Neural cell (in vitro differentiated cells): ENCODE results near the gene RAB3B. TPM values are rescaled to one million over a fixed set of nuclear protein-coding genes. Genes with fewer than 3 reads are reported as not detected.
"Not testable (repeated sequence)": the region's sequence is repeated elsewhere in the genome, so short reads cannot be mapped to it uniquely, and the experiment has no call there.

ENCODE experiments used
- H2AFZ ChIP-seq: fragments of 200-600, 300-800 bp; sonication (generic), shearing (Covaris generic); 2 replicates; pipeline ENCODE4 v1.6.0; 2014; ENCODE audit warnings: low read depth, mild to moderate bottlenecking, antibody characterized with exemption, low read length, moderate library complexity
- H3F3A ChIP-seq: fragments of 200-600 bp; shearing (Covaris generic); 2 replicates; pipeline ENCODE4 v1.6.1; 2016; ENCODE audit warnings: mild to moderate bottlenecking, moderate library complexity, mixed read lengths, antibody characterized with exemption, low read length; ENCODE audit not compliant: insufficient read depth, poor library complexity, severe bottlenecking
- H3K27ac ChIP-seq: fragments of 200-600, 300-800 bp; sonication (generic), shearing (Covaris generic); 2 replicates; pipeline ENCODE4 v1.5.1; 2014; ENCODE audit warnings: mild to moderate bottlenecking, low read length, moderate library complexity
- H3K27me3 ChIP-seq: fragments of 300-800, 200-600 bp; sonication (generic), shearing (Covaris generic); 2 replicates; pipeline ENCODE4 v1.6.0; 2014; ENCODE audit warnings: mild to moderate bottlenecking, low read depth, low read length, moderate library complexity; ENCODE audit not compliant: insufficient read depth
- H3K36me3 ChIP-seq: fragments of 300-800, 200-600 bp; sonication (generic), shearing (Covaris generic); 2 replicates; pipeline ENCODE4 v1.5.1; 2014; ENCODE audit warnings: mild to moderate bottlenecking, antibody characterized with exemption, low read length, moderate library complexity; ENCODE audit not compliant: insufficient read depth
- H3K4me2 ChIP-seq: fragments of 300-800, 200-600 bp; sonication (generic), shearing (Covaris generic); 2 replicates; pipeline ENCODE4 v1.6.0; 2014; ENCODE audit warnings: mild to moderate bottlenecking, low read length
- H3K4me3 ChIP-seq: fragments of 300-800, 200-600 bp; sonication (generic), shearing (Covaris generic); 2 replicates; pipeline ENCODE4 v1.5.1; 2014; ENCODE audit warnings: mild to moderate bottlenecking, low read length, moderate library complexity
- H3K79me2 ChIP-seq: fragments of 200-600 bp; shearing (Covaris generic); replicated peaks from 2 replicates; pipeline ENCODE4 v1.6.0; 2014; ENCODE audit warnings: mild to moderate bottlenecking, low read length, moderate library complexity; ENCODE audit not compliant: insufficient read depth
- H3K9ac ChIP-seq: fragments of 300-800, 200-600 bp; sonication (generic), shearing (Covaris generic); 2 replicates; pipeline ENCODE4 v1.6.1; 2016; ENCODE audit warnings: mild to moderate bottlenecking, low read length, mixed read lengths
- H3K9me2 ChIP-seq: fragments of 200-600 bp; shearing (Covaris generic); 2 replicates; pipeline ENCODE4 v1.6.1; 2016; ENCODE audit warnings: mild to moderate bottlenecking, low read length, mixed read lengths; ENCODE audit not compliant: insufficient read depth
- H3K9me3 ChIP-seq: fragments of 200-600, 300-800 bp; sonication (generic), shearing (Covaris generic); 2 replicates; pipeline ENCODE4 v1.6.1; 2016; ENCODE audit warnings: mild to moderate bottlenecking, mixed run types, low read length, moderate library complexity, mixed read lengths
- H4K20me1 ChIP-seq: fragments of 200-600 bp; shearing (Covaris generic); 2 replicates; pipeline ENCODE4 v1.6.1; 2016; ENCODE audit warnings: mild to moderate bottlenecking, mixed run types; ENCODE audit not compliant: insufficient read depth
- CTCF ChIP-seq: fragments of 450-650 bp; IDR thresholded peaks from 2 replicates; pipeline ENCODE4 v1.5.1; 2014; ENCODE audit warnings: antibody characterized with exemption, mild to moderate bottlenecking, moderate library complexity; ENCODE audit not compliant: poor library complexity, severe bottlenecking
- EP300 ChIP-seq: fragments of 450-650 bp; conservative IDR thresholded peaks from 2 replicates; pipeline ENCODE4 v1.6.1; 2014; ENCODE audit warnings: antibody characterized with exemption, mild to moderate bottlenecking, moderate library complexity; ENCODE audit not compliant: poor library complexity, severe bottlenecking
- EZH2 ChIP-seq: fragments of 200-600, 300-800 bp; shearing (Covaris generic), sonication (generic); IDR thresholded peaks from 2 replicates; pipeline ENCODE4 v1.6.1; 2014; ENCODE audit warnings: antibody characterized with exemption, low read length, borderline replicate concordance, mild to moderate bottlenecking; ENCODE audit not compliant: insufficient read depth, poor library complexity, severe bottlenecking
- MXI1 ChIP-seq: fragments of 450-650 bp; conservative IDR thresholded peaks from 2 replicates; pipeline ENCODE4 v1.6.1; 2014; ENCODE audit warnings: antibody characterized with exemption, mild to moderate bottlenecking; ENCODE audit not compliant: poor library complexity, severe bottlenecking
- POLR2AphosphoS5 ChIP-seq: IDR thresholded peaks from 2 replicates; pipeline ENCODE4 v1.6.1; 2012
- RAD21 ChIP-seq: fragments of 450-650 bp; conservative IDR thresholded peaks from 2 replicates; pipeline ENCODE4 v1.6.1; 2014; ENCODE audit warnings: antibody characterized with exemption, mild to moderate bottlenecking, moderate library complexity
- REST ChIP-seq: IDR thresholded peaks from 2 replicates; pipeline ENCODE4 v1.6.1; 2012; ENCODE audit warnings: borderline replicate concordance
- SMC3 ChIP-seq: fragments of 450-650 bp; conservative IDR thresholded peaks from 2 replicates; pipeline ENCODE4 v1.6.1; 2014; ENCODE audit warnings: antibody characterized with exemption, mild to moderate bottlenecking, moderate library complexity; ENCODE audit not compliant: poor library complexity
- TAF1 ChIP-seq: IDR thresholded peaks from 2 replicates; pipeline ENCODE4 v1.6.1; 2012; ENCODE audit warnings: low read depth
- polyA plus RNA-seq: library from polyadenylated mRNA; depleted of rRNA; stranded (reverse); fragments of >200 nt; gene quantifications from 2 replicates; pipeline ENCODE4 v1.2.3, GENCODE V29; 2014

Gene RAB3B
- polyA plus RNA-seq, 1 donor from 2014 or later = 15.0 TPM

- Histone ChIP-seq H3K9ac (no peak overlapping the region), H3K9me2 (no peaks in the 10 kb centered on the region), H3K36me3 (no peaks in the 10 kb centered on the region), H3K4me3 (peak overlapping the region; percentile 79), H3F3A (peaks cover 12% of the 10 kb centered on the region), H3K27me3 (no peaks in the 10 kb centered on the region), H3K27ac (no peak overlapping the region), H3K79me2 (peaks cover 36% of the 10 kb centered on the region), H3K9me3 (no peaks in the 10 kb centered on the region), H3K4me2 (no peak overlapping the region), H2AFZ (no peak overlapping the region), H4K20me1 (no peaks in the 10 kb centered on the region)
- no peak for TF ChIP-seq POLR2AphosphoS5
- no peak for TF ChIP-seq MXI1
- no peak for TF ChIP-seq REST
- TF ChIP-seq CTCF = no peak
- no peak for TF ChIP-seq RAD21
- no peak for TF ChIP-seq EP300
- no peak for TF ChIP-seq EZH2
- TF ChIP-seq TAF1 = no peak
- TF ChIP-seq SMC3 = no peak
Measured at GRCh38 chr1:51875291-51875772, 115.2 kb downstream of the RAB3B start.

GRCh38 chr1:51873270-51873669 lies 117.2 kb downstream of the RAB3B start:
- H3K27me3 ChIP-seq, H3K4me2 ChIP-seq, H3K4me3 ChIP-seq, H3F3A ChIP-seq, H4K20me1 ChIP-seq, H3K9ac ChIP-seq, H3K9me3 ChIP-seq, H3K9me2 ChIP-seq, H3K36me3 ChIP-seq, H3K27ac ChIP-seq, H2AFZ ChIP-seq: not testable (repeated sequence)
- peaks cover 50% of the 10 kb centered on the region for H3K79me2 ChIP-seq

GRCh38 chr1:51871351-51871975 lies 119.0 kb downstream of the RAB3B start:
- Histone ChIP-seq H3K9me2 (no peaks in the 10 kb centered on the region), H3K27me3 (no peaks in the 10 kb centered on the region), H3K27ac (no peak overlapping the region), H3K4me3 (no peak overlapping the region), H3K9ac (no peak overlapping the region), H3K36me3 (no peaks in the 10 kb centered on the region), H2AFZ (no peak overlapping the region), H3K79me2 (peaks cover 48% of the 10 kb centered on the region), H3F3A (no peaks in the 10 kb centered on the region), H3K4me2 (no peak overlapping the region), H4K20me1 (no peaks in the 10 kb centered on the region), H3K9me3 (no peaks in the 10 kb centered on the region)
- no peak for TF ChIP-seq EZH2
- TF ChIP-seq REST = no peak
- TF ChIP-seq MXI1 = no peak
- no peak for TF ChIP-seq RAD21
